ENCODE results near the gene VPS36.

- TF ChIP-seq CTCF (IDR thresholded peaks at IDR 0.05; ENCODE audit: low read depth, low read length, missing input control) = no peak
- TF ChIP-seq RAD21 (IDR thresholded peaks at IDR 0.05) = no peak
- no peak for TF ChIP-seq JUND (IDR thresholded peaks at IDR 0.05)
- TF ChIP-seq, protein P1, sequence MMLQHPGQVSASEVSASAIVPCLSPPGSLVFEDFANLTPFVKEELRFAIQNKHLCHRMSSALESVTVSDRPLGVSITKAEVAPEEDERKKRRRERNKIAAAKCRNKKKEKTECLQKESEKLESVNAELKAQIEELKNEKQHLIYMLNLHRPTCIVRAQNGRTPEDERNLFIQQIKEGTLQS (IDR thresholded peaks at IDR 0.05) = no peak
- TF ChIP-seq RXRA (IDR thresholded peaks at IDR 0.05) = no peak
- TF ChIP-seq, protein P2, sequence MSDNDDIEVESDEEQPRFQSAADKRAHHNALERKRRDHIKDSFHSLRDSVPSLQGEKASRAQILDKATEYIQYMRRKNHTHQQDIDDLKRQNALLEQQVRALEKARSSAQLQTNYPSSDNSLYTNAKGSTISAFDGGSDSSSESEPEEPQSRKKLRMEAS (IDR thresholded peaks at IDR 0.05) = no peak
- no peak for TF ChIP-seq GABPA (IDR thresholded peaks at IDR 0.05 in 1 of 2, conservative IDR thresholded peaks at IDR 0.05 in 1 of 2)
- no peak for TF ChIP-seq YY1 (IDR thresholded peaks at IDR 0.05)
These were observed 2.0 kb upstream of the VPS36 start for GRCh38 chr13:52452470-52452869.
